NT2/D1 (cell line): ENCODE data around the gene TSSK3.

Source experiments
- YY1 ChIP-seq: IDR thresholded peaks from 2 replicates; pipeline ENCODE4 v1.6.1; 2011; ENCODE audit not compliant: insufficient read length, insufficient read depth
- ZNF274 ChIP-seq: IDR thresholded peaks from 2 replicates; pipeline ENCODE4 v1.6.1; 2011; ENCODE audit warnings: mild to moderate bottlenecking, low read depth, low read length

DNA sequence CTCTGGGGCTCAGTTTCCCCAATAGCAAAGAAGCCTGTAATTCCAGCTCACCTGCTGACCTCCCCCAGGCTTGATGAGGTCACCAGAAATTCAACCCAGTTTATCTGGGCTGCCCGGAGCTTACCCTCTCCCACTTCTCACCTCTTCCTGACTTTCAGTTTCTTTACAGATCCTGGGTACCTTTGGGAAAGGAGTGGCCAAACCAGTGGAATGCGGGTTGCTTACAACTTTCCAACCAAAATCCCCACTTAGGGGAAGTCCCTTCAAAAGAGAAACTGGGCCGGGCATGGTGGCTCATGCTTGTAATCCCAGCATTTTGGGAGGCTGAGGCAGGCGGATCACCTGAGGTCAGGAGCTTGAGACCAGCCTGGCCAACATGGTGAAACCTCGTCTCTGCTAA, 20.4 kb upstream of the TSSK3 start:
- TF ChIP-seq YY1 (no peak), ZNF274 (no peak)
